HCT116 (cell line): Measurements from ENCODE around the gene ACSL3.

Experiments used
- CTCF ChIP-seq, 3 experiments: fragments of 200-600 bp in 1 of 3; sonication (generic) in 1 of 3; IDR thresholded peaks in 2 of 3; conservative IDR thresholded peaks in 1 of 3; 2 replicates each; pipeline ENCODE4 v1.5.1; 2012 to 2017; ENCODE audit warnings: low read depth in 2 of 3, low read length in 2 of 3, antibody characterized with exemption in 1 of 3, borderline replicate concordance in 1 of 3, control low read depth in 1 of 3, mild to moderate bottlenecking in 1 of 3, mixed read lengths in 1 of 3, mixed run types in 1 of 3, moderate library complexity in 1 of 3; ENCODE audit not compliant: insufficient read depth in 1 of 3
- MAX ChIP-seq: IDR thresholded peaks from 2 replicates; pipeline ENCODE4 v1.6.1; 2012
- POLR2A ChIP-seq: IDR thresholded peaks from 2 replicates; pipeline ENCODE4 v1.7.0; 2011; ENCODE audit warnings: borderline replicate concordance; ENCODE audit not compliant: insufficient read depth, insufficient read length; ENCODE audit errors: extremely low read depth
- POLR2AphosphoS5 ChIP-seq: IDR thresholded peaks from 2 replicates; pipeline ENCODE4 v1.6.1; 2011; ENCODE audit warnings: mild to moderate bottlenecking, low read depth, low read length, moderate library complexity
- REST ChIP-seq: IDR thresholded peaks from 2 replicates; pipeline ENCODE4 v1.6.1; 2012; ENCODE audit warnings: low read depth
- ZNF274 ChIP-seq: fragments of 200-500 bp; sonication (Bioruptor generic); IDR thresholded peaks from 2 replicates; pipeline ENCODE4 v1.6.1; 2014; ENCODE audit warnings: mild to moderate bottlenecking, low read depth, low read length, inconsistent platforms

GRCh38 chr2:222825031-222825430 is 35.8 kb upstream of the ACSL3 start:
- TF ChIP-seq CTCF (IDR thresholded peaks at IDR 0.05 in 2 of 3, conservative IDR thresholded peaks at IDR 0.05 in 1 of 3; ENCODE audit: borderline replicate concordance in 1 of 3, insufficient read depth in 1 of 3, low read depth in 2 of 3, low read length in 2 of 3) (no peak), POLR2AphosphoS5 (no peak), POLR2A (no peak), REST (no peak), MAX (no peak), ZNF274 (no peak)
